NCI-H526 treated with DMSO at 0.1 percent for 48 hours (cell line): Measurements from ENCODE around the gene NACC2.

Source experiments
- DNase-seq: peaks from one replicate; lab custom pipeline; 2025; lab: John Stamatoyannopoulos, UW

NACC2 gene

GRCh38 chr9:136095070-136096058 lies at the start of gene NACC2:
NACC2 (minus strand) TSS chr9:136095289; CDS start chr9:136050521, 44,768 bp downstream.
- peak; percentile 10 for DNase-seq

- DNase-seq: no peak
Measured at GRCh38 chr9:136144450-136144849, 49.4 kb upstream of the NACC2 start.

GRCh38 chr9:136143215-136144001 lies 48.3 kb upstream of the NACC2 start:
- DNase-seq: no peak

GRCh38 chr9:136142859-136143214 lies 47.7 kb upstream of the NACC2 start:
- no peak for DNase-seq

GRCh38 chr9:136142414-136142796 lies 47.3 kb upstream of the NACC2 start:
- DNase-seq: no peak

GRCh38 chr9:136141682-136142413 lies 46.8 kb upstream of the NACC2 start:
- no peak for DNase-seq

- no peak for DNase-seq
Measured at GRCh38 chr9:136140966-136141365, 45.9 kb upstream of the NACC2 start.

- no peak for DNase-seq
Measured at GRCh38 chr9:136140046-136140445, 45.0 kb upstream of the NACC2 start.

GRCh38 chr9:136138566-136138965 lies 43.5 kb upstream of the NACC2 start:
- no peak for DNase-seq

GRCh38 chr9:136137321-136138265 lies 42.5 kb upstream of the NACC2 start:
- no peak for DNase-seq

GRCh38 chr9:136136127-136136925 lies 41.2 kb upstream of the NACC2 start:
- no peak for DNase-seq

GRCh38 chr9:136135326-136136126 lies 40.4 kb upstream of the NACC2 start:
- no peak for DNase-seq

GRCh38 chr9:136133959-136134484 lies 38.9 kb upstream of the NACC2 start:
- DNase-seq: no peak

GRCh38 chr9:136133191-136133958 lies 38.3 kb upstream of the NACC2 start:
- DNase-seq: no peak

GRCh38 chr9:136132512-136133050 lies 37.5 kb upstream of the NACC2 start:
- no peak for DNase-seq

- DNase-seq: no peak
Measured at GRCh38 chr9:136131629-136132511, 36.8 kb upstream of the NACC2 start.

GRCh38 chr9:136129176-136129575 lies 34.1 kb upstream of the NACC2 start:
- no peak for DNase-seq
